ENCODE measurements around the gene ARL6IP1. TPM values are rescaled to one million over a fixed set of nuclear protein-coding genes. Genes with fewer than 3 reads are reported as not detected.

ARL6IP1 gene
- polyA plus RNA-seq, 1 of the 3 experiments (the other 2 are of a cell fraction) = 95.8 TPM

GRCh38 chr16:18796377-18796776 is 5.0 kb downstream of the ARL6IP1 start:
- TF ChIP-seq USF1 (IDR thresholded peaks at IDR 0.05; ENCODE audit: borderline replicate concordance, low read depth) = no peak
- TF ChIP-seq EZH2phosphoT487 (IDR thresholded peaks at IDR 0.05; ENCODE audit: borderline replicate concordance, low read depth) = no peak
- no peak for TF ChIP-seq ZBTB33 (IDR thresholded peaks at IDR 0.05; ENCODE audit: borderline replicate concordance, low read depth)
- TF ChIP-seq CHD2 (IDR thresholded peaks at IDR 0.05; ENCODE audit: low read length, partially characterized antibody) = no peak
- no peak for TF ChIP-seq RAD21 (IDR thresholded peaks at IDR 0.05; ENCODE audit: low read length)
- no peak for TF ChIP-seq MEF2A (IDR thresholded peaks at IDR 0.05; ENCODE audit: borderline replicate concordance, low read depth)
- TF ChIP-seq POLR2AphosphoS5 (IDR thresholded peaks at IDR 0.05; ENCODE audit: low read depth, low read length) = no peak
- TF ChIP-seq FOXJ3 (CRISPR knock-in tag; IDR thresholded peaks at IDR 0.05) = no peak
- no peak for TF ChIP-seq FOXM1 (IDR thresholded peaks at IDR 0.05; ENCODE audit: low read depth)
- TF ChIP-seq NRF1 (IDR thresholded peaks at IDR 0.05; ENCODE audit: low read depth, low read length) = no peak
- TF ChIP-seq RFX5 (IDR thresholded peaks at IDR 0.05; ENCODE audit: low read length) = no peak
- no peak for TF ChIP-seq USF2 (IDR thresholded peaks at IDR 0.05; ENCODE audit: borderline replicate concordance, low read depth, low read length)
- TF ChIP-seq NFIC (IDR thresholded peaks at IDR 0.05; ENCODE audit: borderline replicate concordance) = no peak
- TF ChIP-seq MXI1 (IDR thresholded peaks at IDR 0.05; ENCODE audit: low read depth, low read length) = no peak
- no peak for TF ChIP-seq TAF1 (IDR thresholded peaks at IDR 0.05; ENCODE audit: borderline replicate concordance, low read depth, low read length)
- no peaks in the 10 kb centered on the region for H3K9me2 ChIP-seq
- peaks cover 10 to 19% of the 10 kb centered on the region in 2 experiments; a peak in 3 of 4 replicates for H3K4me1 ChIP-seq (ENCODE audit: control insufficient read depth in 1 of 2, insufficient read depth in 2 of 2, low read depth in 1 of 2, low read length in 1 of 2)
- WGBS (ENCODE audit: low lambda C conversion rate) = 84% methylated on average over 1 of the region's 1 CpG
- H3F3A ChIP-seq (replicated peaks; ENCODE audit: insufficient read depth) = peaks cover 50% of the 10 kb centered on the region
- H3K4me3 ChIP-seq (ENCODE audit: low read depth in 2 of 2, low read length in 1 of 2) = no peak overlapping the region
- H2AFZ ChIP-seq (ENCODE audit: low read depth) = no peak overlapping the region
- CTCF ChIA-PET = interaction anchor here (0.9 kb wide), 1 partner anchor 187 kb away, joined by 3 read pairs; the partner anchor contains the start of gene TMC7
- H3K36me3 ChIP-seq (replicated peaks in 1 of 2; ENCODE audit: control insufficient read depth in 1 of 2, insufficient read depth in 2 of 2, low read length in 1 of 2) = peaks cover 51 to 61% of the 10 kb centered on the region in 2 experiments
- no peak overlapping the region for H3K4me2 ChIP-seq
- DNase-seq = no peak
- no peak overlapping the region for H3K9ac ChIP-seq
- H3K79me2 ChIP-seq (ENCODE audit: insufficient read depth) = peaks cover 91% of the 10 kb centered on the region
- H4K20me1 ChIP-seq (ENCODE audit: insufficient read depth) = peaks cover 43% of the 10 kb centered on the region
- H3K9me3 ChIP-seq = no peaks in the 10 kb centered on the region
- H3K27me3 ChIP-seq (ENCODE audit: insufficient read depth) = no peaks in the 10 kb centered on the region
- POLR2A ChIA-PET = no interaction called here
- H3K27ac ChIP-seq (ENCODE audit: low read depth in 2 of 2, low read length in 1 of 2) = no peak overlapping the region; a peak in 1 of 4 replicates
